Activated CD4-positive, alpha-beta T cell treated with anti-CD3 and anti-CD28 coated beads for 36 hours (primary cell): ENCODE results near the gene CEP20. TPM values are rescaled to one million over a fixed set of nuclear protein-coding genes. Genes with fewer than 3 reads are reported as not detected.
"Not testable (repeated sequence)": the region's sequence is repeated elsewhere in the genome, so short reads cannot be mapped to it uniquely, and the experiment has no call there.

ENCODE experiments used
- ATAC-seq: fragments of 200-7000 bp; cut with Tn5 transposase; one replicate; pipeline ENCODE4 v1.10.0; 2021; ENCODE audit warnings: mild to moderate bottlenecking, moderate library complexity
- CTCF ChIA-PET: fragments of 350-600 bp; sonication (Branson Sonifier 250); formaldehyde crosslinking; loops from one replicate; lab custom pipeline; 2021; ENCODE audit warnings: antibody characterized with exemption; lab: Charles Lee
- POLR2A ChIA-PET: fragments of 350-600 bp; sonication (Branson Sonifier 250); formaldehyde crosslinking; loops from one replicate; lab custom pipeline; 2021; ENCODE audit warnings: antibody characterized with exemption, inconsistent platforms; lab: Charles Lee
- DNase-seq: peaks from one replicate; pipeline ENCODE4 v3.0.0-alpha.2; 2020
- H3K27ac Mint-ChIP-seq: one replicate; pipeline ENCODE4 v1.8.0; 2021; ENCODE audit warnings: mixed read lengths
- H3K27me3 Mint-ChIP-seq: one replicate; pipeline ENCODE4 v1.8.0; 2021; ENCODE audit warnings: mixed read lengths
- H3K36me3 Mint-ChIP-seq: one replicate; pipeline ENCODE4 v1.8.0; 2021; ENCODE audit warnings: low read depth, mixed read lengths
- H3K4me1 Mint-ChIP-seq: one replicate; pipeline ENCODE4 v1.8.0; 2021; ENCODE audit warnings: mixed read lengths
- H3K4me3 Mint-ChIP-seq: one replicate; pipeline ENCODE4 v1.8.0; 2021; ENCODE audit warnings: mild to moderate bottlenecking, moderate library complexity, mixed read lengths
- H3K9me3 Mint-ChIP-seq: one replicate; pipeline ENCODE4 v1.8.0; 2021; ENCODE audit warnings: low read depth, mixed read lengths
- intact Hi-C, 2 experiments: fragments of 100-400 bp; cut with DNase I in 1 of 2; cut with micrococcal nuclease in 1 of 2; formaldehyde crosslinking; loops; one replicate each; pipeline versions ENCODE4 v1.14.2 to v1.15.1; 2022 to 2024; cut with DNase I, micrococcal nuclease
- total RNA-seq, 2 experiments: library from RNA; stranded (reverse); gene quantifications; one replicate each; pipeline ENCODE4 v1.2.3, GENCODE V29; 2021

Gene CEP20
- total RNA-seq, 2 experiments from 2014 or later: 39.3 to 51.0 TPM

- DNase-seq (no peak), ATAC-seq (no peak)
- Mint-ChIP-seq H3K36me3 (no peaks in the 10 kb centered on the region), H3K27me3 (peaks cover 27% of the 10 kb centered on the region), H3K27ac (no peak within 1 kb of the TSS), H3K4me1 (peaks cover 6% of the 10 kb centered on the region), H3K4me3 (peak within 1 kb of the TSS; percentile 27), H3K9me3 (no peaks in the 10 kb centered on the region)
- intact Hi-C loops: no loop called here
- CTCF ChIA-PET: no interaction called here
- POLR2A ChIA-PET: no interaction called here
These were observed 31.3 kb downstream of the CEP20 start, which contains the start of gene MYH11 for GRCh38 chr16:15856901-15857698. MYH11 (minus strand) TSS chr16:15857028; CDS start chr16:15838252, 18,776 bp downstream.

- Mint-ChIP-seq H3K9me3 (no peaks in the 10 kb centered on the region), H3K36me3 (no peaks in the 10 kb centered on the region), H3K4me3 (no peak overlapping the region), H3K4me1 (peaks cover 6% of the 10 kb centered on the region), H3K27me3 (peaks cover 27% of the 10 kb centered on the region), H3K27ac (no peak overlapping the region)
- intact Hi-C loops: no loop called here
- ATAC-seq: no peak
- no peak for DNase-seq
- POLR2A ChIA-PET: no interaction called here
- CTCF ChIA-PET: no interaction called here
These were observed 32.2 kb downstream of the CEP20 start for GRCh38 chr16:15856182-15856581.

GRCh38 chr16:15855704-15856003 lies 32.7 kb downstream of the CEP20 start:
- POLR2A ChIA-PET: no interaction called here
- Mint-ChIP-seq H3K27me3 (peaks cover 27% of the 10 kb centered on the region), H3K27ac (no peak overlapping the region), H3K4me1 (peaks cover 6% of the 10 kb centered on the region), H3K4me3 (no peak overlapping the region), H3K9me3 (no peaks in the 10 kb centered on the region), H3K36me3 (no peaks in the 10 kb centered on the region)
- intact Hi-C loops: no loop called here
- no peak for DNase-seq
- CTCF ChIA-PET: no interaction called here
- ATAC-seq: no peak

- no peaks in the 10 kb centered on the region for H3K36me3 Mint-ChIP-seq
- peaks cover 27% of the 10 kb centered on the region for H3K27me3 Mint-ChIP-seq
- CTCF ChIA-PET: no interaction called here
These were observed 33.3 kb downstream of the CEP20 start for GRCh38 chr16:15854906-15855703.

GRCh38 chr16:15854061-15854460 lies 34.3 kb downstream of the CEP20 start:
- ATAC-seq (no peak), DNase-seq (no peak)
- H3K4me1 Mint-ChIP-seq: peaks cover 6% of the 10 kb centered on the region
- ChIA-PET CTCF (interaction anchor here (0.6 kb wide), 1 partner anchor 270 kb away, joined by 4 read pairs; no protein-coding TSS in a partner anchor), POLR2A (no interaction called here)
- H3K4me3 Mint-ChIP-seq: no peak overlapping the region
- peaks cover 27% of the 10 kb centered on the region for H3K27me3 Mint-ChIP-seq
- no peaks in the 10 kb centered on the region for H3K9me3 Mint-ChIP-seq
- no peaks in the 10 kb centered on the region for H3K36me3 Mint-ChIP-seq
- intact Hi-C loops: no loop called here
- no peak overlapping the region for H3K27ac Mint-ChIP-seq

More at GRCh38 chr16:15854906-15855703, 33.3 kb downstream of the CEP20 start:
- Mint-ChIP-seq H3K4me1 (peaks cover 6% of the 10 kb centered on the region), H3K27ac (no peak overlapping the region), H3K4me3 (no peak overlapping the region), H3K9me3 (no peaks in the 10 kb centered on the region)
- intact Hi-C loops: no loop called here
- no peak for ATAC-seq
- DNase-seq: no peak
- POLR2A ChIA-PET: no interaction called here

- Mint-ChIP-seq H3K4me3 (no peak overlapping the region), H3K9me3 (no peaks in the 10 kb centered on the region), H3K36me3 (no peaks in the 10 kb centered on the region), H3K4me1 (peaks cover 6% of the 10 kb centered on the region), H3K27me3 (peaks cover 25% of the 10 kb centered on the region), H3K27ac (no peak overlapping the region)
- intact Hi-C loops: no loop called here
- no peak for ATAC-seq
- no peak for DNase-seq
- ChIA-PET POLR2A (no interaction called here), CTCF (no interaction called here)
These were observed 35.4 kb downstream of the CEP20 start for GRCh38 chr16:15853021-15853420.

- H3K4me3 Mint-ChIP-seq, POLR2A ChIA-PET, H3K27me3 Mint-ChIP-seq, intact Hi-C loops, H3K4me1 Mint-ChIP-seq, DNase-seq, H3K27ac Mint-ChIP-seq, H3K9me3 Mint-ChIP-seq, H3K36me3 Mint-ChIP-seq, ATAC-seq: not testable (repeated sequence)
- CTCF ChIA-PET: interaction anchor here (0.8 to 1.2 kb wide), 2 partner anchors 29 to 182 kb away, joined by 3 read pairs; no protein-coding TSS in a partner anchor
These were observed 37.8 kb downstream of the CEP20 start for GRCh38 chr16:15850555-15850954.

GRCh38 chr16:15849209-15849981 lies 39.0 kb downstream of the CEP20 start:
- Mint-ChIP-seq H3K27me3 (peaks cover 5% of the 10 kb centered on the region), H3K27ac (no peak overlapping the region), H3K4me1 (no peaks in the 10 kb centered on the region), H3K36me3 (no peaks in the 10 kb centered on the region), H3K9me3 (no peaks in the 10 kb centered on the region), H3K4me3 (no peak overlapping the region)
- ATAC-seq: no peak
- intact Hi-C loops: loop anchor here in 1 of 2 experiments (10.0 kb wide), 1 partner anchor 955 kb away; no protein-coding TSS in a partner anchor
- DNase-seq: no peak
- ChIA-PET CTCF (interaction anchor here (0.6 to 1.6 kb wide), 4 partner anchors 25 to 298 kb away, joined by 3 to 6 read pairs (median 3); no protein-coding TSS in a partner anchor), POLR2A (no interaction called here)

- ChIA-PET POLR2A (no interaction called here), CTCF (interaction anchor here (0.6 to 1.2 kb wide), 3 partner anchors 10 to 24 kb away, joined by 3 to 4 read pairs (median 3); no protein-coding TSS in a partner anchor)
- Mint-ChIP-seq H3K27ac (no peak overlapping the region), H3K36me3 (no peaks in the 10 kb centered on the region), H3K27me3 (peaks cover 2% of the 10 kb centered on the region), H3K4me1 (no peaks in the 10 kb centered on the region), H3K9me3 (no peaks in the 10 kb centered on the region), H3K4me3 (no peak overlapping the region)
- no peak for ATAC-seq
- intact Hi-C loops: loop anchor here in 1 of 2 experiments (10.0 kb wide), 1 partner anchor 957 kb away; no protein-coding TSS in a partner anchor
- DNase-seq: no peak
These were observed 40.7 kb downstream of the CEP20 start for GRCh38 chr16:15847611-15848175.

- intact Hi-C loops: loop anchor here in 1 of 2 experiments (10.0 kb wide), 1 partner anchor 958 kb away; no protein-coding TSS in a partner anchor
- Mint-ChIP-seq H3K36me3 (no peaks in the 10 kb centered on the region), H3K9me3 (no peaks in the 10 kb centered on the region), H3K27me3 (peaks cover 2% of the 10 kb centered on the region), H3K27ac (no peak overlapping the region), H3K4me1 (no peaks in the 10 kb centered on the region), H3K4me3 (no peak overlapping the region)
- no peak for DNase-seq
- POLR2A ChIA-PET: no interaction called here
- CTCF ChIA-PET: no interaction called here
- ATAC-seq: no peak
These were observed 41.9 kb downstream of the CEP20 start for GRCh38 chr16:15846510-15846909.
